ENCODE data around the gene POU6F2.
"Not testable (repeated sequence)": the region's sequence is repeated elsewhere in the genome, so short reads cannot be mapped to it uniquely, and the experiment has no call there.

POU6F2 gene

DNA sequence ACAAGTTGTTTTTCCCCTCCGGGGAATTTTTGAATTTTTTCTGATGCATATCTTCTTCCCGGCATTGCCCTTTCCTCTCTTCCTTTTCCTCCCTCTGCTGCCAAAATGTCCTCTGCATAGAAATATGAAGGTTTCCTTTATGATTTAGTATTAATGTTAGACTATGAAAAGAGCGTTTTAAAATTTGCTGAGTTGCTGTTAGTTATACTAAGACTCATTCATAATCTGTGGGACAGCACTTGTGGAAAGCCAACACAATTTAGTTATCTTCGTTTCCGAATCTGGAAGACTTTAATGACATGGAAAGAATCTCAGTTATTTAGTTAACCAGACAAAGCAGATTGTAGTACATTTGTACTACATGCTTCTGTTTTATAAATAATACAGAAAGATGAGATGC, 25.0 kb downstream of the POU6F2 start:
- DNase-seq = no peak

DNA sequence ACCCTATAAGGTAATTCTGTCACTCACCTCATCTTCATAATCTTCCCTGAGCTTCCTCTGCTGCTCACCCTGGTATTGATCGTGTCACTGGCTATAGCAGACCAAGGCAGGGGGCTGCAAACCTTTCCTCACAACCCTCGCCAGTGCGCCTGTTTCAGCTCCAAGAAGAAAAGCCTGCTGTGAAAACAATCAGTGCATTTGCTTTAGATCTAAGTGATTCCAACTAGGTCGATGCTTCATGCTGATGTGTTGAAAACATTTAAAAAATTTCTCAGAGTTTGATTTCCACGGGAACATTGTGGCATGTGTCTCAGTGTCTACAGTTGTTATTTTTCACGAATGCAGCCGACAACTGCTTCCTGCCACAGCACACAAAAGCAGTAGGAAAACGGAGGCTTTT, 27.3 kb downstream of the POU6F2 start:
- no peak for DNase-seq

DNA sequence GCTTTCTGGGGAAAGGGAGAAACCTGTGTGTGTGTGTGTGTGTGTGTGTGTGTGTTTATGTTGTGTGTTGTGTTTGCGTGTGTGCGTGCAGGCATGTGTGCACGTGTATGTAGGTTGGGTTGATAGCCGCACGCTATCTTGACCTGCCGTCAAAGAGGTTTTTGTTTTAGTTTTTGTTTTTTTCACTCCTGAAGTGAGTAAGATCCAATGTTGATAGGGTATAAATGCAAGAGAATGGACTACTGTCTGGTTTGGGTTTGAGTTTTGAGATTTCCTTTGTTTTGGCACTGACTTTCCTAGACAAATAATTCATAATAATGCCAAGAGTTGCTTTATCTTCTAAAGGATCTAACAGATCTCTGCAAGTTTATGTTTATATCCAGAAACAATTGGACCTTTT, 27.8 kb downstream of the POU6F2 start:
- DNase-seq = no peak

DNA sequence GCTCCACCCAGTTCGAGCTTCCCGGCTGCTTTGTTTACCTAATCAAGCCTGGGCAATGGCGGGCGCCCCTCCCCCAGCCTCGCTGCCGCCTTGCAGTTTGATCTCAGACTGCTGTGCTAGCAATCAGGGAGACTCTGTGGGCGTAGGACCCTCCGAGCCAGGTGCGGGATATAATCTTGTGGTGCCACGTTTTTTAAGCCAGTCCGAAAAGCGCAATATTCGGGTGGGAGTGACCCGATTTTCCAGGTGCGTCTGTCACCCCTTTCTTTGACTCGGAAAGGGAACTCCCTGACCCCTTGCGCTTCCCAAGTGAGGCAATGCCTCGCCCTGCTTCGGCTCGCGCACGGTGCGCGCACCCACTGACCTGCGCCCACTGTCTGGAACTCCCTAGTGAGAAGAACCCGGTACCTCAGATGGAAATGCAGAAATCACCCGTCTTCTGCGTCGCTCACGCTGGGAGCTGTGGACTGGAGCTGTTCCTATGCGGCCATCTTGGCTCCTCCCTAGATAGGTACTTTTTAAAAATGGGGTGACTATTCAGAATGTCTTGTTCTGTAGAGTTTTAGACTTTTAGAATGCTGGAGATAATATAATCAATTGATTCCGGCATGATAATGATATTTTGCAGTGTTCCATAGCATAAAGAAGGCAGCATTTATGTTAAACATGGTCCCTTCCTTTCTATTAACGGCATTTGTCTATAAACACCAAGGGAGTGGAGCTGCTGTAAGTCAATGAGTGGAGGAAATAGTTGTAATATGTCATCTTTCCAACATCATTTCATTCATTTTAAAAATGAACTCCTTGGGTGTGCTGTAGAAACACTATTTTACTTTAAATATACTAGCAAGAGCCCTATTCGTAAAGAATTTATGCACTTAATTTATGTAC, 35.6 kb downstream of the POU6F2 start:
- DNase-seq = not testable (repeated sequence)

DNA sequence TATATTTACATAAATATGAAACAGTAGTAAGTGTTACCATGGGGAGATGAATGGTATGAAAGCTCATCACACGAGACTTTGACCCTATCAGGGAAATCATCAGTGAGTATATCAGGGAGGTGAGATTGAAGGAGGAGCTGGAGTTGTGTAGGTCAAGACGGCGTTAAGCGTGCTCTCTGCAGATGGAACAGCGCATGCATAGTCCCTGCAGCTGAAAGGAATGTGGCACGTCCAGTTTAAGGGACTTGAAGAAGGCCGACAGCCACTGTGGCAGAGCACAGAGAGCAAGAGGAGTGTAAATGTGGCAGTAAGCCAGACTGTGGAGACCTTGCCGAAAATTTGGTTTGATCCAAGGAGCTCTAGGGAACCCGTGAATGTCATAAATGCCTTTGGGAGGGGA, 38.9 kb downstream of the POU6F2 start:
- DNase-seq = no peak

DNA sequence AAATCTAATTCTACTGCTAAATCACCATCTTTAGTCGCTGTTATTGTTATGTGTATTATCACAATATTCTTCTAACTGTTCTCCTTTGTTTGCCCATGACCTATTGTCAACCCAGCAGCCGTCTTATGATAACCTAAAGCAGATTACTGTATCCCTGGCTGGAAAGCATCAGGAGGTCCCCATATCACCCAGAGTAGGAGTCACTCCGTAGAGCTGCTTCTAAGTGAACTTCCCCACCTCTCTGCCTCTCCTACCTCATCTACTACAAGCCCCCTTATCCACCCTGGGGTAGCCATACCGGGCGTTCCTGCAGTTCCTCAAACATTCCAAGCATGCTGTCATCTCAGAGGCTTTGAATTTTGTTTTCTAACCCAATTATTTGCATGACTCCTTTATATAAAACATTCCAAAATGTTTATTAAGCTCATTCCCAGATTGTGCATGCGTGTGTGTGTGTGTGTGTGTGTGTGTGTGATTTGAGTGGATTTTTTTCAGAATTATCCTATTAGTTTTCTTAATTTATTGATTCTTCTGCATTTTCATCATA, 39.7 kb downstream of the POU6F2 start:
- DNase-seq = no peak

DNA sequence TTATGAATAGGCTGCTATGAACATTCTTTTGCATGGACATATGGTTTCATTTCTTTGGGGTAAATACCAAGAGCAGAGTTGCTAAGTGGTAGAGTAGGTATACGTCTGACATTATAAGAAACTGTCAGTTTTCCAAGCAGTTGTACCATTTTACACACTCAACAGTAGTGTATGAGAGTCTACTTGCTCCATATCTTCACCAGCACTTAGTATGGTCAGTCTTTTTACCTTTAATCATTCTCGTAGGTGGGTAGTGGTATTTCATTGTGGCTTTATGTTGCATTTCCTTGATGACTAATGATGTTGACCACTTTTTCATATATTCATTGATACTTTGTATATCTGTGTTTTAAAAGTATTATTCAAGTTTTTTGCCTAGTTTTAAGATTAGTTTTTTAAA, 45.1 kb downstream of the POU6F2 start:
- DNase-seq = no peak

DNA sequence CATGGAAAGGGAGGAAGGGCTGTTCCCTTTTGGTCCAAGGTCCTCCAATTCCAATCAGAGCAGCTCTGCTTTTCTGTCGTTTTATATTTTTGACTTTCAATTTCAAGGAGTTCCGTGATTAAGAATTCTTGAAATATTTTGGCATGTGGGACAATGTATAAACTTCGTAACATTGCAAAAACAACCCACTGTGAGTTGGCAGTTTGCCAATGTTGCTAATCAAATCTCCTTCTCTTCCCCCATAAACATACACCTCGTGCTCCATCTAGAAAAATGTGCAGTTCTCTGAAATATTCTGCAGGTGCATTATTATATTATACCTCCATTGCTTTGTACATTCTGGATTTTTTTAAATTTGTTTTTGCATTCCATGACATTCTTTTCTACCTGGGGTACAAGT, 49.8 kb downstream of the POU6F2 start:
- no peak for DNase-seq

DNA sequence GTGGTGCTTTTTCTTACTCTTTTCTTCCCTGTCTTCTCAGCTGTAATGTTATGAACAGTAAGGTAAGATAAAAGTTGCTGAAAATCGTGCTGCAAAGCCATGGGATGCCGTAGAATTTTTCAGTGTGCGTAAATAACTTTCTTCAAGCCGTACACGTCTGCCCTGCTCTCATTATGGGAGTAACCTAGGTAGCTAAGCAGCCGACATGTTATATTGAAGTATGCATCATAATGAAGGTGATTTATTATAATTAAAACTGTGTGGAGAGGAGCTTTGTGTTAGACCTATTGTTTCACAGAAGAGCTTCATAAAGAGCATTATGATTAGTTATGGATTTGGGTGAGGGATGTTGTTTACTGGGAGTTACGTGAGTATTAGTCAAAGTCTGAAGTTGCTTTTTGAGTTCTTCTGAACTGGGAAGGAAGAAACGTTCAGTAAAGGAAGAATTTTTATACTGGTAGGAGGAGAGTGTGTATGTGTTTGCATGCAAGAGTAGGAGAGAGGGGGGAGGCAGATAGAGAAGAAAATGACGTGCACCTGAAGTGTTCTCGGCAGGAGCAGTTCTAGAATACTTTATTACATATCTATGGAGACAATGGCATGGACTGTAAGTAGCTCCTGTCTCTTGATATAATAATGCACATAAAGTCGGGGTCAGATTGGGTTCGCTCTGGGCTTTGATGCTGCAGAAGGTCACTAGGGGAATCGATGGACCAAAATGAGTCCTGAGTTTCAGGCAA, 56.3 kb downstream of the POU6F2 start:
- no peak for DNase-seq

DNA sequence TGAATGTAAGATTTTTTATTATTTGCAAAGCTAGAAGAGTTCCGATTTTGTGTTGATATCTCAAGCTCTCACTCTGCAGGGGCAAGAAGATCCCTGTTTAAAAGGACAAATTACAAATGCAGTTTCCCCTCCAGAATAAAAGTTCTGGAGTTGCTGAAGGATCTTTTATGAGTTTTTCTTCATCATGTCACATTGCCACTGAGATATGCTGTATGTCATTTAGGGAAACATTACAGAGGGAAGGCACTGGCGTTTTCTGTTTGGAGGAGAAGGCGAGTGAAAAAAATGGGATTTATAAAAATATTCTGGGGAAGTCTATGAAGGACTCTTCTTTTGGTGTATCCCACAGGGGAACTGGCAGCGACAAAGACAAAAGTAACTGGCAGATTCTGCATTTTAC, 57.4 kb downstream of the POU6F2 start:
- DNase-seq = no peak

DNA sequence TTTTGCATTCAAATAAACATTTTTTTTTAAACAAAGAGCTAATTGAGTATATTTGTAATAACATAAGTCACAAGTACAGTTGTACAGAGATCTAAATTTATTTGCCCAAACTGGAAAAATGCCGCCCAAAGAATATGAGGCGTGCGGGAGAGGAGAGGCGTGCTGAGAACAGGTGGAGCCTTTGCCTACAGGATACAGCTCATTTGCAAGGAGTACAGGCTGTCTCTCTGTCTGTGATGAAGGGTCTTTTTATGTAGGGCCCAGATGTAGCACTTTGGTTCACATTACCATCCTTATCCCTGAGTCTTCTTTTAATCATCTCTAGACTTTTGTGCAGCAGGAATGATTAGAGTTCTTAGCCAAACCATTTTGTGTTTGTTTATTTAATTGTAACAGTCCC, 58.2 kb downstream of the POU6F2 start:
- DNase-seq = no peak

DNA sequence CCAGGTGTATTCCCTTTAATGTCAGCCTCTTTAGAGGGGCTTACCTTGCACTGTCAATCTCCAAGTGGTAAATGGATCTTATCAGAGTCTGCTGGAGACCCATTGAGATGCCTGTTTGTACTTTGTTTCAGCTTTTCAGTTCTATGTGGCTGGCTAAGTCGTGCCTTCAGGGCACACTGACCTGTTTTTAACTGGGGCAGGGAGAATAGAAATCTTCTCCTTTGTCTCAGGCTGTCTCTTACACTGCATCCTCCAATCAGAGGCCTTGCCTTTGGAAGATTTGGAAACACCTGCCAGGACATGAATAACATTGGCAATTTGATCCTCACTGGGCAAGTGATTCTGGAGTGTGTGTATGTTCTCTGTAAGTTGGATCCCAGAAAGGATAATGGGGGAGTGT, 65.0 kb downstream of the POU6F2 start:
- DNase-seq = no peak

DNA sequence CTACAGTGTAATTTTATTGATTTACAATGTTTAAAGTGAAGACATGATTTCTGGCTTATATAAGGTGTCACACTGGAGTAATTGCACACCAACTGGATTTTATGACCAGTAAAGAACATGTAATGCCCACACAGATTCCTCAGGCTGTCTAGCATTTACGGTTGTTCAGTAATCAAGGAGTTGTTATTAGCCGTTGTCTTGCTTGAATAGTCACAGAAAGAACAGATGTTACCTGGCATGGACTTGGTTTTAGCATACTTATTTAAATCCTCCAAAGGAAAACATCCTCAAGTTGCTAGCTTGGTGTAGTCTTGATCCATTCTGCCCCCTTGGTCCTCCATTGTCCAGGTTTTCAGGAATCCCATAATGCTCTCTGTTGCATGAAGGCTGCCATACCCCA, 65.8 kb downstream of the POU6F2 start:
- no peak for DNase-seq

DNA sequence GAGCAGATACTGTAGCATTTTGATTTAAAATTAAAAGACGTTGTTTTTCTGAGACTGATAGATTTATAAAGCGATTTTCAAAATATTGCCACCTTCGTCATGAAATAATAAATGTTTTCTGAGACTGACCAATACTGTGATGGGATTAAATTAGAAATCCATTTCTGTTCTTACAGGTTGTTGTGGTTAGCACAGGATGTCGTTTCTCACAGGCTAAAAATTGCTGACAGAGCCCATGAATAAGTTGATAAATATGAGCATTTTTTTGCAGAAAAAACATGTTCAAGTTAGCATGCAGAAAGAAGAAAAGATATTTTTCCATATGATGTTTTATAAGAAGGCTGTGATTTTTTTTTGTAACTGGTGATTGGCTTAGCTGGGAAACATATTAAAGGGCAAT, 66.8 kb downstream of the POU6F2 start:
- no peak for DNase-seq

DNA sequence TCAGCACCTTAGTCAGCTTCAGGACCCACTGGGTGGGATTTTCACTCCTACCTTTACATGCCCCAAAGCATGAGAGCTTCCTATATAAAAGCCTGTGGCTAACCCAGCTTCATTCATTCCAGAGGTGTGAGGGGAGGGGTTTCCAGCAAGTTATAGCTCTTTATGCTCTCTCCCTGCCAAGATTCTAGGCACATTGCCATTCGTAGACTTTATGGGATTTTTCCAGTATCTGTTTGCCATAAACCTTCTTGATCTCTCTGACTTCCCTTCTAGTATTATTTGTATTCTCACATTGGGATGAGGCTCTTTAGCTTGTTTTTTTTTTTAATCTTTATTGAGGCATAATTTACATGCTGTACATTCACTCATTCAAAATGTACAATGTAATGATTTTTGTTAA, 67.5 kb downstream of the POU6F2 start:
- DNase-seq = no peak

DNA sequence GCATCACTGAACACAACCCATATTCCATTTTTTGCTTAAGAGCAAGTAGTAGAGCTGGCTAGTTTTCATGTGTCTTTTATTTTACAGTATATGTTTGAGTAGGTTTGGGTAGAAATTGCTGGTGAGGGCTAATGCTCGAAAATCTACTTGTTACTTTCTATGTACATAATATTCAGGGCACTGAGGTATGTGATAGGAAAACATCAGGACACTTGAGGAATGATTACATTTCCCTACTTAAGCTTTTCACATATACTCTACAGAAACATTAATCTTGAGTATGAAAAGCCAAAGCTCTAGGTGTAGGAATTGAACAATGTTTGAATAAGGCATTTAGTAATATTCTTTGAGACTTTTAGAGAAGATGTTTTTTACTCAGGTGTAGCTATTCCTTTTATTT, 73.6 kb downstream of the POU6F2 start:
- no peak for DNase-seq

DNA sequence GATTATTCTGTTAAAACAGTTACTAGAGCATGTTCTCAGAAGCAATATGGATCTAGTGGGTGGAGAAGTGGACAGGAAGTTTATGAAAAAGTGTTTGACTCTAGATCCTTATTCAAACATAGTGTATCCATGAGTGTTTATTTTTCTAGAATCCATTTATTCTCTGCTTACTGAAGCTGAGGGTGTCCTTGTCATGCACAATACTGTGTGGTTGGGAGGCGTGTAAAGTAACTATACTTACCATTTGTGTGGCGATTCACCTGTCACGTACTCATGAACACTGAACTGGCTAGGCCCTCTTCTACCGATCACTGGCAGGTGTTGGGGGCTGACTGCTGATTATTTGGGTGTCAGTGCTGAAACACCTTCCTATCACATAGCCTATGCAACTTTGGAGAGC, 74.0 kb downstream of the POU6F2 start:
- no peak for DNase-seq

DNA sequence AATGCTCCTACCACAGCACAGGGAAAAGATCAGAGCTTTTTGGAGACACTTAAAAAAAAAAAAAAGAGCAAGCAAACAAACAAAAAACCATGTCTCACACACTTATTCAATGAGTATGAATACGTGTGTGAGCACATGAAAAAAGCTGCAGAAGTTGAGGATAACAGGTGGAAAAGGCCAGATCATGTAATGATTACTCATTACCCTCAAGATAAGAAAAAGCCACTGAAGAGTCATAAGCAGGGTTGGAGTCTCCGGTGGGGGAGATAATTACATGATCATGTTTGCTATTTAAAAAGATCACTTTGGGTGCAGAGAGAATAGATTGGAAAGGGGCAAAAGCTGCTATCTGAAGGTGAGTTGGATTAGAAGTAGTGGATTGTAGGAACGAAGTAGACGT, 77.0 kb downstream of the POU6F2 start:
- no peak for DNase-seq

DNA sequence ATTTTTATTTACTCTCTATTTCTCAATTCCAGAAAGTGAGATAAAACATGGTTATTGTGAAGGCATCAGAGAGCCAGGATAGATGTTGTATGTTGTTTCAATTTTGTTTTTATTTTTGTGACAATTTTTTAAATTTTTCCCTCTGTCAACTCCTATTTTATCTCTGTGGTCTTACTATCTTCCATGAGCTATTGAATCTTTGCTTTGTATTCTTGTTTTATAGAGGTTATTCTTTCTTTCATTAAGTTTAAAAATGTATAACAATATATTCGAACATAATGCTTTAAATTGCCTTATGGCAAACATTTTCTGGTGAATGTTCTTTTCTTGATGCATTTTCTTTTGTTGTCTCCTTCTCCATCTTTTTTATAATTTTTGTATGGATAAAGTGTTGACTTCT, 78.4 kb downstream of the POU6F2 start:
- no peak for DNase-seq

DNA sequence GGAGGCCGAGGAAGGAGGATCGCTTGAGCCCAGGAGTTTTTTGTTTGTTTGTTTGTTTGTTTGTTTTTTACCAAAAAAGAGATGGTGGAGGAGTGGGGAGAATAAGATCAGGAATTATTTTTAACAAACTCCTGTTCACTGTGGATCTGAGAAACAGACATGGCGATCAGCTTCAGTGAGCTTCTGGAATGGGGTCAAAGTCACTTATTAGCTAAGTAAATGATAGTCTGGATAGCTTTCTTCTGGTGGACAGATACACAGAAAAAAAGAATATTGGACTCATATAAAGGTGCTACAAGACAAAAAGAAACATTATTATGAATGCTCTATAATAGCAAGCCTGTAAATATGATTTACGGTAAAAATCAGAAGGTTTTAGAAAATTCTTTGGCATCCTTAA, 85.1 kb downstream of the POU6F2 start:
- no peak for DNase-seq

DNA sequence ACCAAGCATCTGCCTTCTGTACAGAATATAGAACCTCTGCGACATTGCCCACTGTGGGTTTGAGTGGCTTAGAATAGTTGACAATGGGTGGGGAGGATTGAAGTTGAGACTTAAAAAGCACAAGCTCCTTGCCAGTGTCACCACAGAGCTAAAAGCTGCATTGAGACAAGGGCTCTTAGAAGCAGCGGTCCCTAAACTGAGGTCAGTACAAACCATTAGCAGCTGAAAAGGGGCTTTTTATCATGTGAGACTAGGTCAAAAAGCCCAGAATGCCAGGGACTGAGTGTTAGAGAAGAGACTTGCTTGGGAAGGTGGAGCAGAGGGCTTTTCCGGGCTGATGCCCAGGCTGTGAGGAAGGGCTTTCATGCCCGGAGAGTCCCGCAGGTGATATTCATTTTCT, 91.3 kb downstream of the POU6F2 start:
- DNase-seq = no peak

DNA sequence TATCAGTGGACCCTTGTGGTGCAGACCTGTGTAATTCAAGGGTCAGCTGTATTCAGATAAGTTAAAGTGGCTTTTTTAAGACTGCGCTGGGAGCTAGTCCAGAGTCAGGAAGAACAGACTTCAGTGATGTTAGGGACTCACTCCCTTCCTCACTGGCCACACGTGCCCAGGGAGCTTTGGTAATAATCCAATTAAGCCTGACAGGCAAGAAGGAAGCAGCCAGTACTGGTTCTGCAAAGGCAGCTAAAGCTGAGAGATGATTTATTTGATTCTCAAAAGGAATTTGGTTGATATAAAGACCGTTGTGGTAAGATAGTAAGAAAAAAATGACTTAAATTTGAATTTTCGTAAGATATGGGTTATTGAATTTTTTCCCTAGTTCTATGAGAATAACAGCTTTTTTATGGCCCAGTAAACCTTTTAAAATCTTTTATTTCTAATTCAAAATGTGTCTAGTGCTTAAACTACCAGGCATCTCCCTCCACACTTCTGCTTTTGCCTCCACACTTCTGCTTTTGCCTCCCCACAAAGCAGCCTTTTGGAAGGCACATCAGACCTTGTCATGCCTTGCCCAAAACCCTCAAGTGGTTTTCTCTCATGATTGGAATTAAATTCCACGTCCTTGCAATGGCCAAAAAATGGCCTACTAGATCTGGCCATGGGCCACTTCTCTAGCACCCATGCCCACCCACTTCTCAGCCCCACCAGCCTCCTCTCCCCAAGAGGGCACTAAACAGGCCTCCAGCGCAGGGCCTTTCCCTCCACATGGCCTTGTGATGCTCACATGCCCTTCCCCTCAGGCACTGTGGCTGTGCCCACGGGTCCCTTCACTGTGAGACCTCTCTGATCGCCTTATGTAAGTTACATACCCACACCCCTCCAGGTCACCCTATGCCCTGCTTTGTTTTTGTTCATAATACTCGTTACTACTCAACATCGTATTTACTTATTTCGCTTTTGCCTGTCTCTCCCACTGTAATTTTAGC, 92.5 kb downstream of the POU6F2 start:
- no peak for DNase-seq

DNA sequence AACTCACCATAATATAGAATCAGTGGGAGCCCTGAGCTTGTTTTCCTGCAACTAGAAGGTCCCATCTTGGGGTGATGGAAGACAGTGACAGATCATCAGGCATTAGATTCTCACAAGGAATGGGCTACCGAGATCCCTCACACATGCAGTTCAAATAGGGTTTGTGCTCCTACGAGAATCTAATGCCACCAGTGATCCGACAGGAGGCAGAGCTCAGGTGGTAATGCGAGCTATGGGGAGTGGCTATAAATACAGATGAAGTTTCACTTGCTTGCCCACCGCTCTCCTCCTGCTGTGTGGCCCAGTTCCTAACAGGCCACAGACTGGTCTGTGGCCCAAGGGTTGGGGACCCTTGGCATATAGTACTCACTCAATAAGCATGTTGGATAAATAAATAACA, 93.4 kb downstream of the POU6F2 start:
- DNase-seq = no peak

Measured in left hindlimb (tissue), 1 donor.